ENCODE measurements around the gene KREMEN1. TPM values are rescaled to one million over a fixed set of nuclear protein-coding genes. Genes with fewer than 3 reads are reported as not detected.
"Not testable (repeated sequence)": the region's sequence is repeated elsewhere in the genome, so short reads cannot be mapped to it uniquely, and the experiment has no call there.

Gene KREMEN1
- total and polyA plus RNA-seq, 3 experiments from 2014 or later: 0.16 to 0.28 TPM; not detected in 1

- ChIA-PET POLR2A (no interaction called here), CTCF (interaction anchor here (0.6 kb wide), 1 partner anchor 343 kb away, joined by 5 read pairs; no protein-coding TSS in a partner anchor)
- Histone ChIP-seq H3K27ac (ENCODE audit: low read depth, low read length) (no peak overlapping the region), H3K4me3 (ENCODE audit: low read length) (no peak overlapping the region), H3K27me3 (ENCODE audit: insufficient read depth, low read length, poor library complexity, severe bottlenecking) (peaks cover 23% of the 10 kb centered on the region), H3K9me3 (ENCODE audit: low read length) (no peaks in the 10 kb centered on the region), H3K4me1 (ENCODE audit: insufficient read depth, low read length) (peaks cover 13% of the 10 kb centered on the region), H3K36me3 (ENCODE audit: insufficient read depth, low read length) (no peaks in the 10 kb centered on the region)
- no peak overlapping the region for H3K27ac Mint-ChIP-seq
- DNase-seq: no peak
- H3K27me3 Mint-ChIP-seq: peaks cover 47 to 73% of the 10 kb centered on the region in 2 donors
- no peak overlapping the region for H3K4me3 Mint-ChIP-seq
- H3K36me3 Mint-ChIP-seq: no peaks in the 10 kb centered on the region
- peaks cover 0 to 10% (median 2%) of the 10 kb centered on the region in 3 donors for H3K4me1 Mint-ChIP-seq
- no peaks in the 10 kb centered on the region for H3K9me3 Mint-ChIP-seq
Measured at GRCh38 chr22:29078036-29078868, 5.4 kb downstream of the KREMEN1 start.

GRCh38 chr22:29078869-29079207, 6.0 kb downstream of the KREMEN1 start:
- H3K27ac ChIP-seq (ENCODE audit: low read depth, low read length): no peak overlapping the region
- H3K4me3 ChIP-seq (ENCODE audit: low read length): no peak overlapping the region
- Mint-ChIP-seq H3K9me3 (no peaks in the 10 kb centered on the region), H3K4me3 (no peak overlapping the region), H3K27me3 (peaks cover 47 to 73% of the 10 kb centered on the region in 2 donors), H3K27ac (no peak overlapping the region), H3K36me3 (no peaks in the 10 kb centered on the region), H3K4me1 (peaks cover 0 to 7% (median 2%) of the 10 kb centered on the region in 3 donors)
- H3K4me1 ChIP-seq (ENCODE audit: insufficient read depth, low read length): peaks cover 7% of the 10 kb centered on the region
- no peaks in the 10 kb centered on the region for H3K36me3 ChIP-seq (ENCODE audit: insufficient read depth, low read length)
- no peaks in the 10 kb centered on the region for H3K9me3 ChIP-seq (ENCODE audit: low read length)
- POLR2A ChIA-PET: no interaction called here
- no peak for DNase-seq
- CTCF ChIA-PET: no interaction called here
- H3K27me3 ChIP-seq (ENCODE audit: insufficient read depth, low read length, poor library complexity, severe bottlenecking): peaks cover 17% of the 10 kb centered on the region

- Mint-ChIP-seq H3K4me3 (no peak overlapping the region), H3K27ac (no peak overlapping the region), H3K4me1 (peaks cover 0 to 2% (median 0%) of the 10 kb centered on the region in 3 donors), H3K27me3 (peaks cover 42 to 71% of the 10 kb centered on the region in 2 donors), H3K36me3 (no peaks in the 10 kb centered on the region), H3K9me3 (no peaks in the 10 kb centered on the region)
- H3K36me3 ChIP-seq (ENCODE audit: insufficient read depth, low read length): no peaks in the 10 kb centered on the region
- ChIA-PET CTCF (no interaction called here), POLR2A (no interaction called here)
- H3K27ac ChIP-seq (ENCODE audit: low read depth, low read length): no peak overlapping the region
- H3K4me1 ChIP-seq (ENCODE audit: insufficient read depth, low read length): peaks cover 2% of the 10 kb centered on the region
- DNase-seq: peak in 1 of 5 donors; percentile 10
- H3K4me3 ChIP-seq (ENCODE audit: low read length): no peak overlapping the region
- no peaks in the 10 kb centered on the region for H3K9me3 ChIP-seq (ENCODE audit: low read length)
- H3K27me3 ChIP-seq (ENCODE audit: insufficient read depth, low read length, poor library complexity, severe bottlenecking): peaks cover 12% of the 10 kb centered on the region
Measured at GRCh38 chr22:29079218-29079901, 6.5 kb downstream of the KREMEN1 start.

- ChIA-PET POLR2A (no interaction called here), CTCF (no interaction called here)
- no peaks in the 10 kb centered on the region for H3K36me3 ChIP-seq (ENCODE audit: insufficient read depth, low read length)
- H3K9me3 ChIP-seq (ENCODE audit: low read length): no peaks in the 10 kb centered on the region
- H3K27ac ChIP-seq (ENCODE audit: low read depth, low read length): no peak overlapping the region
- H3K27me3 ChIP-seq (ENCODE audit: insufficient read depth, low read length, poor library complexity, severe bottlenecking): peaks cover 5% of the 10 kb centered on the region
- H3K4me3 Mint-ChIP-seq: no peak overlapping the region
- no peaks in the 10 kb centered on the region for H3K4me1 ChIP-seq (ENCODE audit: insufficient read depth, low read length)
- DNase-seq: no peak
- peaks cover 35 to 61% of the 10 kb centered on the region in 2 donors for H3K27me3 Mint-ChIP-seq
- no peaks in the 10 kb centered on the region for H3K36me3 Mint-ChIP-seq
- H3K4me3 ChIP-seq (ENCODE audit: low read length): no peak overlapping the region
- H3K9me3 Mint-ChIP-seq: no peaks in the 10 kb centered on the region
- H3K27ac Mint-ChIP-seq: no peak overlapping the region
- no peaks in the 10 kb centered on the region for H3K4me1 Mint-ChIP-seq
Measured at GRCh38 chr22:29080106-29080975, 7.5 kb downstream of the KREMEN1 start.

- CTCF ChIA-PET: no interaction called here
- DNase-seq: no peak
- Mint-ChIP-seq H3K27ac (no peak overlapping the region), H3K4me3 (no peak overlapping the region), H3K27me3 (peaks cover 24 to 54% of the 10 kb centered on the region in 2 donors), H3K9me3 (no peaks in the 10 kb centered on the region), H3K4me1 (no peaks in the 10 kb centered on the region), H3K36me3 (no peaks in the 10 kb centered on the region)
- no peaks in the 10 kb centered on the region for H3K9me3 ChIP-seq (ENCODE audit: low read length)
- no peaks in the 10 kb centered on the region for H3K36me3 ChIP-seq (ENCODE audit: insufficient read depth, low read length)
- H3K4me3 ChIP-seq (ENCODE audit: low read length): no peak overlapping the region
- H3K27me3 ChIP-seq (ENCODE audit: insufficient read depth, low read length, poor library complexity, severe bottlenecking): no peaks in the 10 kb centered on the region
- H3K27ac ChIP-seq (ENCODE audit: low read depth, low read length): no peak overlapping the region
- POLR2A ChIA-PET: no interaction called here
- no peaks in the 10 kb centered on the region for H3K4me1 ChIP-seq (ENCODE audit: insufficient read depth, low read length)
Measured at GRCh38 chr22:29081517-29082236, 8.8 kb downstream of the KREMEN1 start.

- no peaks in the 10 kb centered on the region for H3K9me3 ChIP-seq (ENCODE audit: low read length)
- peaks cover 17 to 46% of the 10 kb centered on the region in 2 donors for H3K27me3 Mint-ChIP-seq
- H3K4me1 Mint-ChIP-seq: no peaks in the 10 kb centered on the region
- H3K4me1 ChIP-seq (ENCODE audit: insufficient read depth, low read length): no peaks in the 10 kb centered on the region
- H3K36me3 Mint-ChIP-seq: no peaks in the 10 kb centered on the region
- DNase-seq: no peak
- POLR2A ChIA-PET: no interaction called here
- H3K9me3 Mint-ChIP-seq: no peaks in the 10 kb centered on the region
- H3K27me3 ChIP-seq (ENCODE audit: insufficient read depth, low read length, poor library complexity, severe bottlenecking): no peaks in the 10 kb centered on the region
- H3K27ac Mint-ChIP-seq: no peak overlapping the region
- CTCF ChIA-PET: no interaction called here
- H3K27ac ChIP-seq (ENCODE audit: low read depth, low read length): no peak overlapping the region
- no peaks in the 10 kb centered on the region for H3K36me3 ChIP-seq (ENCODE audit: insufficient read depth, low read length)
- no peak overlapping the region for H3K4me3 Mint-ChIP-seq
- no peak overlapping the region for H3K4me3 ChIP-seq (ENCODE audit: low read length)
Measured at GRCh38 chr22:29082826-29083545, 10.2 kb downstream of the KREMEN1 start.

GRCh38 chr22:29083576-29083932, 10.7 kb downstream of the KREMEN1 start:
- H3K27ac Mint-ChIP-seq; H3K36me3 ChIP-seq (ENCODE audit: insufficient read depth, low read length); POLR2A ChIA-PET; H3K27ac ChIP-seq (ENCODE audit: low read depth, low read length); H3K9me3 Mint-ChIP-seq; H3K36me3 Mint-ChIP-seq; CTCF ChIA-PET; H3K9me3 ChIP-seq (ENCODE audit: low read length); DNase-seq; H3K27me3 ChIP-seq (ENCODE audit: insufficient read depth, low read length, poor library complexity, severe bottlenecking); H3K4me3 Mint-ChIP-seq; H3K4me1 ChIP-seq (ENCODE audit: insufficient read depth, low read length); H3K4me1 Mint-ChIP-seq; H3K4me3 ChIP-seq (ENCODE audit: low read length): not testable (repeated sequence)
- peaks cover 17 to 43% of the 10 kb centered on the region in 2 donors for H3K27me3 Mint-ChIP-seq
